ENCODE data around the gene RASL10B.
"Not testable (repeated sequence)": the region's sequence is repeated elsewhere in the genome, so short reads cannot be mapped to it uniquely, and the experiment has no call there.

The RASL10B gene

DNA sequence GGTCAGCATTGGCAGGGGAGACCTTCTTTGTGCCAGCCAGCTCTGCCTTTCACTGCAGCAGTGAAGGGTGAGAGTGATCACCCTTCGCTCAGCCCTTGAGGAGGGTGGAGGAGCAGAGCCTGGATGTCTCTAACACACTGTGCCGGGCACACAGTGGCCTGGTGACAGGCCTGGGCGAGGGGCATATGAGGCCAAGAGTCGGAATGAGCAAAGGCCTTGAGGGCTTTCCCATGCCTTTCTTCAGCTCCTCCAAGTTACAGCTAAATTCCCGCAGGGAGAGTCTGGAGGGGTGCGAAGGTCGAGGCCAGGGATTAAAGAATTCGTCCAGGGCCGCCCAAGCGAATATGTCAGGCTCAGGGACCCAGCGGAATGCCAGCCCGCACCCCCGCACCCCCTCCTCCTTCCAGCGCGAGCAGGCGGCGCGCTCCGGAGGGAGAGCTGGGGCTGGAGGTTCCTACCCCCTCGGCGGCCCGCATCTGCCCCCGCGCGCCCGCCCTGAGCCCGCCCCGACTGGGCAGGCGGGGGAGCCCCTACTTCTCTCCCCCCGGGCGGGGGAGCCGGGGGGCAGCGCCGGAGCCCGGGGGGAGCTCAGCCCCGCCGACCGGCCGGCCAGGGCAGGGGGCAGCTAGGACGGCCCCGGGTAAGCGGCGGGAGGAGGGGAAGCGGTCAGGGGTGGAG, at the start of gene RASL10B:
Gene RASL10B (plus strand): TSS at position 401 of the 678 bp plus-strand sequence. CDS start 3,546 bp downstream, outside the sequence.
- peak in 1 of 2 experiments; percentile 61 for DNase-seq

DNA sequence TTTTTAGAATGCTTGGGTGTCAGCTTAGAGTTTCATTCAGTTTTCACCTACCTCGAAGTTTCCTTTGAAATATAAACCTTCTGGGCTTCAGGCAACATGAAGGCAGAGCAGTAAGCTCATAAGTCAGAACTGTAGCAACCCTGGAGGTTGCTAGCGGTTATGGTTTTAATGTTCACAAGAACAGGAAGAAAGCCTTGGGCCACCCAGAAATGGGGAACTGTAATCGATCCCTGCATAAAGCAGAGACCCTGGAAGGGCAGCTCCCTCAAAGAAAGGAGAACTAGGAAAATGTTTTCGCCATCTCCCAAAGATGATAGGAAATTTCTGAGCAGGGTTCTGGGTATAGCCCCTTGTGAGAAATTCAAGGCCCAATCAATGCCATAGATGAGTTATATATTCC, 47.8 kb upstream of the RASL10B start:
- DNase-seq, result no peak

GRCh38 chr17:35684055-35684802, 47.2 kb upstream of the RASL10B start:
- DNase-seq, result no peak

DNA sequence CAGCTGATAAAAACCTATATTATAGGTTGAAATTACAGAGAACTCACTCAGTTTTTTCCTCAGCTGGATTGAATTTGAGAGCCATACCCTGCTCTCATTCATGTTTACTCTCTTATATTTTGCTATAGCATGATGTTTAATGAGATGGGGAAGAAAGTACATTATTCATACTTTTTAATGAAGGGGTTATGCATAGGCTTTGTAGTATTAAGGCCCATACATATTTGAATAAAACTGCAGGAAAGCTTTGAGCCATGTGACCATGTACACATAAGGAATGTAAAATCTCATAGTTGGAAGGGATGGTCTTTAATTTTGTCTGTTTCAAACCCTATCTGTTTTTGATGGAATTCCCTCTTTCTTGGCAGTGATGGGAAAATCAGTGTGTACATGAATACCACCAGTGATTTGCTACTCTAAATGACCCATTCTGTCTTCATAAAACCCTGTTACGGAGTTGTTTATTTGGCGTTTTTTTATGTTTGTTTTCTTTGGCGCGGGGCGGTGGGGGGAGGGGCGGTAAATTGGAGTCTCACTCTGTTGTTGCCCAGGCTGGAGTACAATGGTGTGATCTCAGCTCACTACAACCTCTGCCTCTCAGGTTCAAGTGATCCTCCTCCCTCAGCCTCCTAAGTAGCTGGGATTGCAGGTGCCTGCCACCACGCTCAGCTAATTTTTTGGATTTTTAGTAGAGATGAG, 38.8 kb upstream of the RASL10B start:
- DNase-seq, result no peak

GRCh38 chr17:35693662-35694061, 37.8 kb upstream of the RASL10B start:
- no peak for DNase-seq

- no peak for DNase-seq
Measured at GRCh38 chr17:35694906-35695305, 36.5 kb upstream of the RASL10B start.

- DNase-seq, result no peak
Measured at GRCh38 chr17:35695613-35696012, 35.8 kb upstream of the RASL10B start.

GRCh38 chr17:35698800-35699199, 32.6 kb upstream of the RASL10B start:
- no peak for DNase-seq

GRCh38 chr17:35700150-35700549, 31.3 kb upstream of the RASL10B start:
- no peak for DNase-seq

DNA sequence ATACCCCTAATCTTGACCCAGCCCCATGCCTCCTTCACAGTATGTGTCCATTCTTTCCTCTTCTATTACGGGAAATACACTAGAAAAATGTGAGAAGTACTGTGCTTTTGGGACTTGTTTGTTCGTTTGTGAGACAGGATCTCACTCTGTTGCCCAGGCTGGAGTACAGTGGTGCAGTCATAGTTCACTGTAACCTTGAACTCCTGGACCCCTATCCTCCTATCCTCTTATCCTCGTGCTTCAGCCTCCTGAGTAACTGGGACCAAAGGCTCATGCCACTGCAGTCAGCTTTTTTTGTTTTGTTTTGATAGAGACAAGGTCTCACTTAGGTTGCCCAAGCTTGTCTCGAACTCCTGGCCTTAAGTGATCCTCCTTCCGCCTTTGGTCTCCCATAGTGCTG, 29.9 kb upstream of the RASL10B start:
- no peak for DNase-seq

GRCh38 chr17:35703308-35703707, 28.1 kb upstream of the RASL10B start:
- not testable (repeated sequence) for DNase-seq

DNA sequence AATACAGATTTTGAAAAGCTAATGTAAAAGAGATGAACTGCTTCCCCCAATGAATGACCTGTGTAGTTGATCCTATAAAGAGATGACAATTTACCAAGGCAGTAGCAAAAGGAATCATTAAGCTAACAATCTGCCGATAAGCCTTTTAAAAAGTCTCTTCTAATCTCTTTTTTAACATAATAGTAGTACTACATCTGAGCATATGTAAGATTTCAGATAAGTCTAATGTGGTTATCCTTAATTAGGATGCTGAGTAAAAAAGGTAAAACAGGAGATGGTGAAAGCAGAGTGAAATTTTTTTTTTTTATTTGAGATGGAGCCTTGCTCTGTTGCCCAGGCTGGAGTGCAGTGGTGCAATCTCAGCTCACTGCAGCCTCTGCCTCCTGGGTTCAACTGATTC, 26.2 kb upstream of the RASL10B start:
- DNase-seq, result no peak

GRCh38 chr17:35705705-35706104, 25.7 kb upstream of the RASL10B start:
- no peak for DNase-seq

DNA sequence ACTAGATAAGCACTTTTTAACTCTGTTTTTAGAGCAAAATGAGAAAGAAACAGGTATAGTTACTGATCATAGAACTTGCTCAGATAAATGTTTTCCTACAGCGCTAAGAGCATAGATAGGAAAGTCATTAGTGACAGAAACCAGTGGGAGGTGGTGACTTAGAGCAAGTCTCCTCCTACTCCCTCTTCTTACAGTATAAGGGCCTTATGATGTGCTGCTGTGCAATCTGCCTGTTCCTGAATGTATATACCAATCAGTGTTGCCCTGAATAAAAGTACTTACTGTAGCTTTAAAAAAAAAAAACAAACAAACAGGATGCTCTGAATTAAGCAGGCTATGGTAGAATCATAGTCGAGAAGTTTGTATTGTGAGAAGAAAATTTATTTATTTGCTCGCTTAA, 23.3 kb upstream of the RASL10B start:
- no peak for DNase-seq

DNA sequence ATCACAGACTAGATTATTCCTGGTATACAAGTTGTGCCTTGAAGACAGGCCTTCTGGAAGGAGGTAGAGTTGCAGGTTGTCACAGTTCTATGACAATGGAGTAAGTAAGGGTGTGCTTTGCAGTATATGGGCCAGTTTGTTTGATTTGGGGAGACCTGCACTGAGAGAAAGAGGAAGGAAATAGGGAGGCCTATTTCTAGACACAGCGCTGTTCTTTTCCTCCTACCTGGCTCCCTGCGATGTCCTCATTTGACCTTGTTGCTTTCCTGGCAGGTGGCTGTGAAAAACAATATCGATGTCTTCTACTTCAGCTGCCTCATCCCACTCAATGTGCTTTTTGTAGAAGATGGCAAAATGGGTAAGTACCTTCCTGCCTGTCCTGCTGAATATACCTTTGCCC, 22.5 kb upstream of the RASL10B start:
- no peak for DNase-seq

DNA sequence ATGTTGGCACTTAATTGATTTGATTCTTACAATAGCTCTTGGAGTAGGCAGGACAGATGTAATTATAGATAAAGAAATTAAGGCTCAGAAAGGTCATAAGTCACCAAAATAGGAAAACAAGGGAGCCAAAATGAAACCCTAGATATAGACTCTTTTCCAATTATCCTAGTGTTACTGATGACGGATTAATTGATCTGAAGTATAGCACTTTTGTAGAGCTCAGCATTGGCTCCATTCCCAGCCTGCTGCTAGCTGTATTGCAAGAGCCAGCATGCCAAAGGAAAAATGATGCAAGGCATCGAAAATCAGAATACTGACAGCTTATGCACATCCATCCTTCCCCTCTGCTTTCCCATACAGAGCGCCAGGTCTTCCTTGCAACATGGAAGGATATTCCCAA, 21.6 kb upstream of the RASL10B start:
- no peak for DNase-seq

- no peak for DNase-seq
Measured at GRCh38 chr17:35710950-35711349, 20.5 kb upstream of the RASL10B start.

GRCh38 chr17:35713069-35713728, 18.2 kb upstream of the RASL10B start:
- DNase-seq, result no peak

DNA sequence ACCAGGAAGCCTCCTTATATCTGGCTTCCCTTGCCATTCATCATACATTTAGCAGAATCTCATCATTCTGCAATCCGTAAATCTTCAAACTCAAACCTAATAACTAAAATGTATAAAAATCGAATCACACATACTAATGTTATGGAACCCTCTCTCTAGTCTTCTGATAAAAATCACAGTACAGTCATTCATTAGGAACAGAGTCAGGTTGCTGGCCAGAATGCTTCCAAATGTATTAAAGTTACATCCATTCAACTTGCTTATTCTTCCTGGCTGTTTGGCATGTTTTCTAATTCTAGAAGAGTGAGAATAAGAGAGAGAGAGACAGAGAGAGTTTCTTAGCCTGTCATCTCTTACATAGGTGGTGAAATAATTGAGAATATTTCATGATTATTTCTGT, 16.5 kb upstream of the RASL10B start:
- DNase-seq, result no peak

- no peak for DNase-seq
Measured at GRCh38 chr17:35715416-35715815, 16.0 kb upstream of the RASL10B start.

DNA sequence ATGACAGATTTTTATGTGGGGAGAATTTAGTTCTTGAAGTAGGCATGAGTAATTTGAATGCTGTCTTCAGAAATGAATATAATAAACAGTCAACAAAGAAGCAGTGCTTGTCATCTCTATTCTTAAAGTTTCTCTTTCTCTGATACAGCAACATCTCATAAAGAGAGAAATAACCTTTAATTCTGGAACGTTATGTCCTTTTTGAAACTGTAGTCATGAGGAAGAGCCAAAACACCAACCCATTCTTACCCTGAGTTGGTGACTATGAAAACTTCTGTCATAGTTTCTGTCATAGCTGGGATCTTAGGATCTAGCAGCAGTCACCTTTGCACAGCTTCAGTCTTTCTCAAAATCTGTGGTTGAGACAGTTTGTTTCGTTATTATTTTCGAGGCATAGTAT, 15.3 kb upstream of the RASL10B start:
- no peak for DNase-seq

GRCh38 chr17:35716897-35717465, 14.5 kb upstream of the RASL10B start:
- DNase-seq, result no peak

- DNase-seq, result no peak
Measured at GRCh38 chr17:35717475-35717874, 14.0 kb upstream of the RASL10B start.

All from NCI-H187 (cell line).